CD4-positive, alpha-beta T cell treated with Interleukin-12 subunit alpha and Interleukin-12 subunit beta, for 1 hour (primary cell): ENCODE measurements around the gene TTC32.

Experiments used
- DNase-seq: peaks from one replicate; pipeline ENCODE4 v3.0.0-alpha.2; 2020

The TTC32 gene

GRCh38 chr2:19873014-19873413 is 28.8 kb downstream of the TTC32 start:
- DNase-seq, result no peak

- DNase-seq, result no peak
Observed at GRCh38 chr2:19872302-19872701, 29.5 kb downstream of the TTC32 start.

- DNase-seq, result no peak
Observed at GRCh38 chr2:19871836-19872235, 29.9 kb downstream of the TTC32 start.

GRCh38 chr2:19870792-19871191 is 31.0 kb downstream of the TTC32 start:
- no peak for DNase-seq

- DNase-seq, result peak; percentile 67
Observed at GRCh38 chr2:19868701-19869580, 32.8 kb downstream of the TTC32 start.

GRCh38 chr2:19868224-19868623 is 33.6 kb downstream of the TTC32 start:
- DNase-seq, result no peak

GRCh38 chr2:19866771-19867170 is 35.0 kb downstream of the TTC32 start:
- DNase-seq, result no peak

- no peak for DNase-seq
Observed at GRCh38 chr2:19865151-19865550, 36.6 kb downstream of the TTC32 start.

- no peak for DNase-seq
Observed at GRCh38 chr2:19864381-19864780, 37.4 kb downstream of the TTC32 start.

- peak; percentile 71 for DNase-seq
Observed at GRCh38 chr2:19863303-19864041, 38.3 kb downstream of the TTC32 start.

- no peak for DNase-seq
Observed at GRCh38 chr2:19861813-19862212, 40.0 kb downstream of the TTC32 start.

GRCh38 chr2:19860022-19860421 is 41.8 kb downstream of the TTC32 start:
- no peak for DNase-seq

- DNase-seq, result no peak
Observed at GRCh38 chr2:19859565-19859964, 42.2 kb downstream of the TTC32 start.

- no peak for DNase-seq
Observed at GRCh38 chr2:19857806-19858205, 44.0 kb downstream of the TTC32 start.

GRCh38 chr2:19857100-19857499 is 44.7 kb downstream of the TTC32 start:
- no peak for DNase-seq

- DNase-seq, result no peak
Observed at GRCh38 chr2:19855542-19856431, 46.0 kb downstream of the TTC32 start.

- DNase-seq, result no peak
Observed at GRCh38 chr2:19854596-19855541, 46.9 kb downstream of the TTC32 start.

- DNase-seq, result no peak
Observed at GRCh38 chr2:19851116-19851695, 50.6 kb downstream of the TTC32 start.

GRCh38 chr2:19850056-19851050 is 51.4 kb downstream of the TTC32 start:
- no peak for DNase-seq

- DNase-seq, result no peak
Observed at GRCh38 chr2:19848952-19849351, 52.8 kb downstream of the TTC32 start.
